GM23338 (cell line): ENCODE data around the gene SORCS2. TPM values are rescaled to one million over a fixed set of nuclear protein-coding genes. Genes with fewer than 3 reads are reported as not detected.

ENCODE experiments used
- ATAC-seq: fragments of 200-7000 bp; cut with Tn5 transposase; 3 replicates; pipeline ENCODE4 v1.9.1; 2020
- DNase-seq: peaks from one replicate; pipeline ENCODE4 v3.0.0-alpha.2; 2015; ENCODE audit warnings: low spot score
- H2AFZ ChIP-seq: fragments of 200-600 bp; sonication (generic); 2 replicates; pipeline ENCODE4 v1.8.0; 2016; ENCODE audit warnings: antibody characterized with exemption, mild to moderate bottlenecking, moderate library complexity
- H3F3A ChIP-seq: fragments of 200-600 bp; sonication (generic); replicated peaks from 2 replicates; pipeline ENCODE4 v1.8.0; 2017; ENCODE audit warnings: antibody characterized with exemption, mixed run types, low read depth
- H3K27ac ChIP-seq: fragments of 200-600 bp; sonication (generic); 2 replicates; pipeline ENCODE4 v1.6.1; 2016; ENCODE audit warnings: low read depth
- H3K27me3 ChIP-seq: fragments of 200-600 bp; sonication (generic); 2 replicates; pipeline ENCODE4 v1.8.0; 2016; ENCODE audit warnings: mild to moderate bottlenecking, mixed run types, moderate library complexity; ENCODE audit not compliant: insufficient read depth
- H3K36me3 ChIP-seq: fragments of 200-600 bp; sonication (generic); 2 replicates; pipeline ENCODE4 v1.8.0; 2016; ENCODE audit warnings: mild to moderate bottlenecking; ENCODE audit not compliant: insufficient read depth
- H3K4me1 ChIP-seq: fragments of 200-600 bp; sonication (generic); 2 replicates; pipeline ENCODE4 v1.8.0; 2016; ENCODE audit warnings: mild to moderate bottlenecking, moderate library complexity; ENCODE audit not compliant: insufficient read depth
- H3K4me2 ChIP-seq: fragments of 200-600 bp; sonication (generic); 2 replicates; pipeline ENCODE4 v1.7.1; 2017; ENCODE audit warnings: mixed run types
- H3K4me3 ChIP-seq: fragments of 200-600 bp; sonication (generic); 2 replicates; pipeline ENCODE4 v1.6.1; 2016; ENCODE audit warnings: mixed run types
- H3K79me2 ChIP-seq: fragments of 200-600 bp; sonication (generic); replicated peaks from 2 replicates; pipeline ENCODE4 v1.8.0; 2017; ENCODE audit warnings: mild to moderate bottlenecking; ENCODE audit not compliant: insufficient read depth
- H3K9me2 ChIP-seq: fragments of 200-600 bp; sonication (generic); 2 replicates; pipeline ENCODE4 v1.8.0; 2017; ENCODE audit not compliant: insufficient read depth
- H4K20me1 ChIP-seq: fragments of 200-600 bp; sonication (generic); replicated peaks from 2 replicates; pipeline ENCODE4 v1.8.0; 2017; ENCODE audit warnings: mild to moderate bottlenecking; ENCODE audit not compliant: insufficient read depth
- H3K27ac Mint-ChIP-seq: 2 replicates; pipeline ENCODE4 v1.8.0; 2020; ENCODE audit warnings: inconsistent platforms, mild to moderate bottlenecking, moderate library complexity, mixed read lengths
- H3K27me3 Mint-ChIP-seq: 3 replicates; pipeline ENCODE4 v1.8.0; 2022; ENCODE audit warnings: low read depth, mild to moderate bottlenecking, moderate library complexity, mixed read lengths, inconsistent platforms; ENCODE audit not compliant: insufficient read depth, poor library complexity
- H3K36me3 Mint-ChIP-seq: 3 replicates; pipeline ENCODE4 v1.8.0; 2021; ENCODE audit warnings: low read depth, mild to moderate bottlenecking, inconsistent platforms, moderate library complexity, mixed read lengths
- H3K4me1 Mint-ChIP-seq: 3 replicates; pipeline ENCODE4 v1.8.0; 2020; ENCODE audit warnings: mild to moderate bottlenecking, inconsistent platforms, mixed read lengths
- H3K4me3 Mint-ChIP-seq: 3 replicates; pipeline ENCODE4 v1.8.0; 2021; ENCODE audit warnings: moderate library complexity, mild to moderate bottlenecking, inconsistent platforms, mixed read lengths
- H3K9me3 Mint-ChIP-seq: 3 replicates; pipeline ENCODE4 v1.8.0; 2020; ENCODE audit warnings: moderate library complexity, mild to moderate bottlenecking, inconsistent platforms, mixed read lengths
- CTCF ChIP-seq, 2 experiments: fragments of 200-600 bp in 1 of 2; sonication (generic) in 1 of 2; conservative IDR thresholded peaks; 2 replicates each; pipeline versions ENCODE4 v1.5.1 to v1.6.1; 2016 to 2017; ENCODE audit warnings: antibody characterized with exemption in 2 of 2, low read depth in 2 of 2, mild to moderate bottlenecking in 2 of 2, moderate library complexity in 1 of 2
- ETS1 ChIP-seq: IDR thresholded peaks from 2 replicates; pipeline ENCODE4 v1.6.1; 2016; ENCODE audit warnings: antibody characterized with exemption
- EZH2 ChIP-seq: fragments of 200-600 bp; sonication (generic); IDR thresholded peaks from one replicate; pipeline ENCODE4 v1.8.0; 2017; ENCODE audit warnings: antibody characterized with exemption, mild to moderate bottlenecking, low read depth; ENCODE audit not compliant: unreplicated experiment
- EZH2phosphoT487 ChIP-seq: fragments of 200-600 bp; sonication (generic); IDR thresholded peaks from one replicate; pipeline ENCODE4 v1.8.1; 2018; ENCODE audit warnings: antibody characterized with exemption; ENCODE audit not compliant: unreplicated experiment
- NANOG ChIP-seq: IDR thresholded peaks from 2 replicates; pipeline ENCODE4 v1.6.1; 2016; ENCODE audit warnings: antibody characterized with exemption, borderline replicate concordance
- STAT1 ChIP-seq: IDR thresholded peaks from one replicate; pipeline ENCODE4 v1.6.1; 2016; ENCODE audit warnings: antibody characterized with exemption; ENCODE audit not compliant: unreplicated experiment
- ZNF331 ChIP-seq: fragments of 250-450 bp; sonication (Bioruptor Pico); IDR thresholded peaks from 2 replicates; pipeline ENCODE4 v1.5.0; 2020; ENCODE audit warnings: low read depth, mild to moderate bottlenecking, moderate library complexity
- ZNF462 ChIP-seq: fragments of 250-450 bp; sonication (Bioruptor Pico); IDR thresholded peaks from 2 replicates; pipeline ENCODE4 v1.5.0; 2020; ENCODE audit warnings: mild to moderate bottlenecking, moderate library complexity
- polyA plus RNA-seq: library from polyadenylated mRNA; unstranded; fragments of >200 nt; fragmentation: Nextera tagmentation; extraction: Ambion mirVana; gene quantifications from 2 replicates; pipeline ENCODE4 v1.2.1, GENCODE V29; 2016
- total RNA-seq: library from RNA; depleted of rRNA; stranded (reverse); fragments of >200 nt; shearing (Covaris generic); gene quantifications from 2 replicates; pipeline ENCODE4 v1.2.3, GENCODE V29; 2014

Gene SORCS2
- total and polyA plus RNA-seq, 2 experiments from 2014 or later, result 0.47 to 2.4 TPM

- no peak for TF ChIP-seq ZNF331 (CRISPR knock-in tag)
- no peak for TF ChIP-seq CTCF (conservative IDR thresholded peaks at IDR 0.05; ENCODE audit: low read depth in 2 of 2)
- TF ChIP-seq EZH2, result no peak
- TF ChIP-seq NANOG, result no peak
Observed at GRCh38 chr4:7684294-7684693, 492.0 kb downstream of the SORCS2 start (continued).

- H3K9me3 Mint-ChIP-seq, result peaks cover 13% of the 10 kb centered on the region
- DNase-seq (no peak), ATAC-seq (no peak)
- H3F3A ChIP-seq, result no peaks in the 10 kb centered on the region
- no peaks in the 10 kb centered on the region for H3K4me1 ChIP-seq
- no peak overlapping the region for H3K4me2 ChIP-seq
- TF ChIP-seq EZH2phosphoT487, result no peak
- no peak for TF ChIP-seq ZNF462 (CRISPR knock-in tag)
- TF ChIP-seq STAT1, result no peak
- no peak for TF ChIP-seq ETS1
- no peak overlapping the region for H3K27ac Mint-ChIP-seq
- peaks cover 16% of the 10 kb centered on the region for H3K36me3 Mint-ChIP-seq
- H3K27me3 ChIP-seq, result no peaks in the 10 kb centered on the region
- peaks cover 2% of the 10 kb centered on the region for H3K27me3 Mint-ChIP-seq
- H3K9me2 ChIP-seq, result no peaks in the 10 kb centered on the region
- no peak overlapping the region for H3K4me3 Mint-ChIP-seq
- no peaks in the 10 kb centered on the region for H3K36me3 ChIP-seq
- no peaks in the 10 kb centered on the region for H4K20me1 ChIP-seq
- H3K27ac ChIP-seq, result no peak overlapping the region
- H2AFZ ChIP-seq, result no peak overlapping the region
- no peaks in the 10 kb centered on the region for H3K79me2 ChIP-seq
- H3K4me3 ChIP-seq, result no peak overlapping the region
- no peaks in the 10 kb centered on the region; the same call in 2 of the 3 replicates for H3K4me1 Mint-ChIP-seq
Observed at GRCh38 chr4:7686070-7686870, 493.9 kb downstream of the SORCS2 start.
